Stomach smooth muscle (tissue), 2 donors: ENCODE data around the gene HOTAIR.

Experiments used
- H3K27ac ChIP-seq: one replicate; pipeline ENCODE4 v1.7.0; 2013; ENCODE audit warnings: mild to moderate bottlenecking, low read length, inconsistent platforms
- H3K27me3 ChIP-seq, 2 donors: one replicate each; pipeline ENCODE4 v1.7.0; 2013; ENCODE audit warnings: low read length in 2 of 2; ENCODE audit not compliant: insufficient read depth in 2 of 2, control insufficient read depth in 1 of 2
- H3K36me3 ChIP-seq, 2 donors: one replicate each; pipeline ENCODE4 v1.7.0; 2013; ENCODE audit warnings: low read length in 2 of 2; ENCODE audit not compliant: control insufficient read depth in 2 of 2, insufficient read depth in 2 of 2
- H3K4me1 ChIP-seq: one replicate; pipeline ENCODE4 v1.7.0; 2013; ENCODE audit warnings: low read length; ENCODE audit not compliant: control insufficient read depth, insufficient read depth
- H3K4me3 ChIP-seq, 2 donors: one replicate each; pipeline ENCODE4 v1.7.0; 2013; ENCODE audit warnings: low read length in 2 of 2
- H3K9ac ChIP-seq, 2 donors: one replicate each; pipeline ENCODE4 v1.7.0; 2013; ENCODE audit warnings: low read length in 2 of 2, mild to moderate bottlenecking in 1 of 2
- H3K9me3 ChIP-seq, 2 donors: one replicate each; pipeline ENCODE4 v1.7.0; 2013; ENCODE audit warnings: low read length in 2 of 2; ENCODE audit not compliant: control insufficient read depth in 2 of 2
- donor health status: healthy.
- donor health status: Pancreatic carcinoma.

Gene HOTAIR

GRCh38 chr12:53916788-53917655 lies 57.7 kb downstream of the HOTAIR start:
- Histone ChIP-seq H3K27me3 (peaks cover 13 to 26% of the 10 kb centered on the region in 2 donors), H3K4me3 (no peak overlapping the region), H3K36me3 (no peaks in the 10 kb centered on the region), H3K9me3 (no peaks in the 10 kb centered on the region), H3K27ac (no peak overlapping the region), H3K4me1 (no peaks in the 10 kb centered on the region), H3K9ac (no peak overlapping the region)
